CD4-positive, alpha-beta T cell treated with Interleukin-12 subunit alpha and Interleukin-12 subunit beta, for 1 hour (primary cell): ENCODE data around the gene KDM4B.

Experiments used
- DNase-seq: peaks from one replicate; pipeline ENCODE4 v3.0.0-alpha.2; 2020

KDM4B gene

GRCh38 chr19:5126498-5127223 is 157.7 kb downstream of the KDM4B start:
- DNase-seq: no peak

- DNase-seq: no peak
Observed at GRCh38 chr19:5127717-5128116, 158.8 kb downstream of the KDM4B start.

- no peak for DNase-seq
Observed at GRCh38 chr19:5128251-5128935, 159.5 kb downstream of the KDM4B start.

DNA sequence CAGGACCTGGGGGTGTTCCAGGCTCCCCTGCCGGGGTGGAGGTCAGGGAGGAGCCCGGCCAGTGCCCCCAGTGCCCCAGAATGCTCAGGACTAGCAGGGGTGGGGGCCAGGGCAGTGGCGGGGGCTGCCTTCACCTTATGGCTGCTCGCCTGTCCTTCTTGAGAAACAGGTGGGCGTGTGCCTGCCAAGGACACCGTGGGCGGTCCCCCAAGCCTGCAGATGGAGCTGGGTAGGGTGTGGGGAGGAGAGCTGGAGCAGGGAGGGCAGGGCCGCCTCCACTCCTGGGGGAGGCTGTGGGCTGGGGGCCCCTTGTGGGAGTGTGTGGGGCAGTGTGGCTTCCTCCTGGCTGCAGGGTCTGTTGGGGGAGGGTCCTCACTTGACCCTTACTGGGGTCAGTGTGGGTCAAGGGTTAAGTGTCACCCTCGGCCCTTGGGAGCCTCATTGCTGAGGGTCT is 160.1 kb downstream of the KDM4B start:
- DNase-seq: no peak

DNA sequence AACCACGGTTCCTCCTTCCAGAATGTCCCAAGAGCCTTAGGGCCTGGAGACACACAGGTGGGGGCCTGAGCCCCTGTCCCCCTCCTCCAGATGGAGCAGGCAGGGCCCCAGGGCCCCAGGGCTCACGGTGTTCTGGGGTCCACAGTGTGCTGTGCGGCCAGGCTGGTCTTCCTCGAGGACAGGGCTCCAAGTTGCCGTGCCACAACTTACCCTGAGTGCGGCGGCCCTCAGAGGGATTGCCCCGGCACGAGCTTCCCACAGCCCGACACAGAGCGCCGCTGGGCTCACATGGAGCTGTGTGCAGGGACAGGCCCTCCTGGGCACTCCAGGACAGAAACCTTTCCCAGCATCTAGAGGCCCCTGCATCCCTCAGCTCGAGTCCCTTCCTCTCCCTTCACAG is 160.8 kb downstream of the KDM4B start:
- no peak for DNase-seq

- peak; percentile 56 for DNase-seq
Observed at GRCh38 chr19:5130371-5131030, 161.6 kb downstream of the KDM4B start.

DNA sequence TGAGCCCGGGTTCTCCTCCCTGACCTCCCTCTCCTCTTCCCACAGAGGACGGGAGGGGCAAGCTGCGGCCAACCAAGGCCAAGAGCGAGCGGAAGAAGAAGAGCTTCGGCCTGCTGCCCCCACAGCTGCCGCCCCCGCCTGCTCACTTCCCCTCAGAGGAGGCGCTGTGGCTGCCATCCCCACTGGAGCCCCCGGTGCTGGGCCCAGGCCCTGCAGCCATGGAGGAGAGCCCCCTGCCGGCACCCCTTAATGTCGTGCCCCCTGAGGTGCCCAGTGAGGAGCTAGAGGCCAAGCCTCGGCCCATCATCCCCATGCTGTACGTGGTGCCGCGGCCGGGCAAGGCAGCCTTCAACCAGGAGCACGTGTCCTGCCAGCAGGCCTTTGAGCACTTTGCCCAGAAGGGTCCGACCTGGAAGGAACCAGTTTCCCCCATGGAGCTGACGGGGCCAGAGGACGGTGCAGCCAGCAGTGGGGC is 162.2 kb downstream of the KDM4B start:
- no peak for DNase-seq

- no peak for DNase-seq
Observed at GRCh38 chr19:5131506-5132205, 162.7 kb downstream of the KDM4B start.

- DNase-seq: no peak
Observed at GRCh38 chr19:5132206-5132560, 163.3 kb downstream of the KDM4B start.

DNA sequence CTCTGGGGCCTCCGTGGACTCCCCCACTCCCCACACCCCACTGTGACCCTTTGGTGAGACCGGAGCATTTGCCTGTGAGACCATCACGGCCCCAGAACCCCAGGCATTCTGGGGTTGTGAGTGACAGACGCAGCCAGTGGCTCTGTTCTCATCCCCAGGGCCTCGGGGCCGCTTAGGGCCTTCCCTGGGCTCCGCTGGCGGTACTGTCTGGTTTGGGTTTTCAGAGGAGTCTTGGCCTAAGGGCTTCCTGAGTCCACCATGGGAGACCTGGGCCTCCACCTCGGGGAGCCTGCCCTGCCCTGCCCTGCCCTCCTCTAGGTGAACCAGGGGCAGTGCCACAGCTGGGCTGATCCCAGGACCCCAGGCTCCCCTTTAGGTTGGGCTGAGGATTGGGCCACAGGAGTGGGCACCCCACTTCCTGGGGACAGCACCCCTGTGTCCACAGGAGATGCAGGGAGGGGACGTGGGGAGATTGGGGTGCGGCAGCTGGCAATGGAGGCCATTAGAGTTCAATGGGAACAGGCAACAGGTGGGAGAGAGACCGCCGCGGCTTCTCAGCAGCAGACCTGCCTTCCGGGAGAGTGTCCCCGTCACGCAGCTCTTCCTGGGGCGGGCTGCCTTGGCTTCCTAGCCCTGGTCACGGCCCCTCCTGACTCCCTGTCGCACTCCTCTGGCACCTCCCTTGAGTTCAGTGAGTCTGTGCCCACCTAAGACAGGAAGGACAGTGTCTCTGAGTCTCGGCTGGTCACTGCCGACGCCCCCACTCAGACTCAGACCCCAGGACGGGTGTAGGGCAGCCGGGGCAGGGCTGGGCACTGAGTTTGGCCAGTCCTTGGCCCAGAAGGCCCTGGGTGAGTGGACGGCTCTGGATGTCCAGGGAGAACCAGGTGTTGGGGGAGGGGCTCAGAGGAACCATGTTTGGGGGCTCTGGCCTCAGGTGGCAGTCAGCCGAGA is 164.1 kb downstream of the KDM4B start:
- DNase-seq: no peak

DNA sequence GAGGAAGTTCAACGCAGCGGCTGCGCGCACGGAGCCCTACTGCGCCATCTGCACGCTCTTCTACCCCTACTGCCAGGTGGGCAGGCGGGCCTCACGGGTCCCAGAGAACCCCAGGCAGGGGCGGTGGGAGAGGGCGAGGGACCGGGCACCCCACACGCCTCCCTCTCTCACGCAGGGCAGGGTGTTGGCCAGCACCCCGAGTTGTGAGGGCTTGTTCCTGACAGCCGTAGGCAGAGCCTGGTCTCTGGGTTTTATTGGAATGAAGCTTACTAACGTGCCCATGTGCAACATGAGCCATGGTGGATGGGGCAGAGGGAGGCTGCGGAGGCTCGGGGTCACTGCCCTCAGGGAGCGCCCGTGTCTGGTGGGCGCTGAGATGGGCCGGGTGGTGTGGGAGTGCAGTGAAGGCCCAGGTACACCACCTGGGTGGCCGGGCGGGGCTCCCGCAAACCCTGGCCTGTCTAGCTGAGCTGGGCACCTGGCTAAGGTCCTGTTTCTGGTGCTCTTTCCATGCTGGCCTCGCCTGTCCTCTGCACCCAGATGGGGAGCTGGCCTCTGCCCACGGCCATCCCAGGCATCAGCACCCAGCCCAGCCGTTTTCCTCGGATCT is 165.2 kb downstream of the KDM4B start:
- no peak for DNase-seq

GRCh38 chr19:5134691-5135090 is 165.8 kb downstream of the KDM4B start:
- DNase-seq: no peak

GRCh38 chr19:5136073-5136855 is 167.4 kb downstream of the KDM4B start:
- DNase-seq: no peak

DNA sequence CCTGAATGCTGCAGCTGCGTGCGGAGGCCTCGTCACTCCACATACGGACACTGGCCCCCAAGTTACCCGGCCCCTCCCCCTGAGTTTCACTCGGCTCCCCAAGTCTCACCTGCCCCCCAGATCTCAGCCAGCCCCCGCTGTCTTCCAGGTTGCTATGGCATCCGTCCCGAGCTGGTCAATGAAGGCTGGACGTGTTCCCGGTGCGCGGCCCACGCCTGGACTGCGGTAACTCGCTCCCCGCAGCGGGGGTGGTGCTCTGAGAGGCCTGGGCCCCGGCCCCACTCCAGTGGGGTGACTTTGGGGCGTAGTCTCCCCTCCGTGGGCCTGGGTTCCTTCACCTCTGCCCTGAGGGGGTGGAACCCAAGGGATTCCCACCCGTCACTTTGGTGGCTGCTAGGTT is 168.2 kb downstream of the KDM4B start:
- DNase-seq: no peak

- no peak for DNase-seq
Observed at GRCh38 chr19:5137571-5138124, 168.7 kb downstream of the KDM4B start.

DNA sequence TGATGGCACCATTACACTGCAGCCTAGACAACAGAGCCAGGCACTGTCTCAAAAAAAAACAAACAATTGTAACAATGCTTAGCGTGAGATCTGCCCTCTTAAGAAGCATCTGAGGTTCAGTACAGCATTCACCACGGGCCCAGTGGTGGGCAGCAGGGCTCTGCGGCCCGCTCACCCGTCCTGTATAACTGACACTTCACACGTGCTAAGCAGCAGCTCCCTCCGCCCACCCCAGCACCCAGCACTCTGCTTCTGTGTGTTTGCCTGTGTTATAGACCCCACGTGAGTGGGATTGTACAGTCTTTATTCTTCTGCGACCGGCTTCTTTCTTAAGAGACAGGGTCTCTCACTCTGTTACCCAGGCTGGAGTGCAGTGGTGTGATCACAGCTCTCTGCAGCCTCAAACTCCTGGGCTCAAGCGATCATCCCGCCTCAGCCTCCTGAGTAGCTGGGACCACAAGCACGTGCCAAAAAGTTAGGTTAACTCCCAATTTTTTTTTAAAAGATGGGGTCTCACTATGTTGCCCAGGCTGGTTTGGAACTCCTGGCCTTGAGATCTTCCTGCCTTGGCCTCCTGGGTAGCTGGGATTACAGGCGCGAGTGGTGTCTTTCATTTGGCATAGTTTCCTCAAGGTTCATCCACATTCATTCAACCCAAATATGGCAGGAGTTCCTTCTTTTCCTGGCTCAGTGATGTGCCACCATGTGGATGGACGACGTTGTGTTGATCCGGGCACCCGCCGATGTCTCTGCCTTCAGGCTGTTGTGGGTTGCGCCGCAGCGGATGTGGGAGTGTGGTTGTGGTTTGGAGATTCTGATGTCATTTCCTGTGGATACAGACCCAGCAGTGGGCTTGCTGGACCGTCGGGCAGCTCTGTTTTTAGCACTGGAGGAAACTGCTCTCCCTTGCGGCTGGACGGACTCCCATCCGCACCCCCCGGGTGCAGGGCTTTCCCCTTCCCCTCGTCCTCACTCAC is 170.0 kb downstream of the KDM4B start:
- DNase-seq: peak; percentile 79

DNA sequence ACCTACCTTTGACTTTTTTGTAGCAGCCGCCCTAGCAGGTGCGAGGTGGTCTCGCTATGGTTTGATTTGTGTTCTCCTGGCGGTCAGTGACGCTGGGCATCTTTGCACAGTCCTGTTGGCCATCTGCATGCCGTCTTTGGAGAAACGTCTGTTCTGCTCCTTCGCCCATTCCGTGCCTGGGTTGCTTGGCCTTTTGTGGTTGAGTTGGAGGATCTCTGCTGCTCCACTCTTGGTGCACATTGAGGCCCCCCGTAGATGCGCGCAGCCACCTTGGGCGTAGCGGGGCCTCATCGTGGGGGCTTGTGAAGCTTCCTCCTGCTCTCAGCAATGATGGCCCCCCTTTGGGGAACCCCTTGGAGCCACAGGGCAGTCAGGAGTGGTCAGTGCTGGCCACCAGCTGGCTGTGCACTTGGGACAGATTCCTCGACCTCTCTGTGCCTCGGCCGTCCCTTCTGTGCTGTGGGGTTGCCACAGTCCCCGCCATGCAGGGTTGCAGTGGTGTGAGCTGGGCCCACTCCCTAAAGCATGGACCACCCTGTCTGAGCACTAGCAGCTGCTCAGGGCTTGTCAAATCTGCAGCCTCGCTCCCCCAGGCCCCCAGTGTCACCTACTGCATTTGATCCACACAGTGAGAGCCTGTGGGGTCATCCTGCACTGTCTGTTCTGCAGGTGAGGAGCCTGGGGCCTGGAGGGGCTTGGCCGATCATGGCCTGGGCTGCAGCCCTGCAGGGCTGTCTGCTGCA is 170.8 kb downstream of the KDM4B start:
- DNase-seq: no peak

GRCh38 chr19:5141129-5141849 is 172.4 kb downstream of the KDM4B start:
- no peak for DNase-seq
